ENCODE results near the gene KCNMA1.

KCNMA1 gene

GRCh38 chr10:76954838-76955237 lies 682.8 kb downstream of the KCNMA1 start:
- no peak for DNase-seq (ENCODE audit: low read depth, low spot score)

GRCh38 chr10:76950354-76950753 lies 687.3 kb downstream of the KCNMA1 start:
- no peak for DNase-seq (ENCODE audit: low read depth, low spot score)

- DNase-seq (ENCODE audit: low read depth, low spot score) = no peak
Observed at GRCh38 chr10:76946270-76946669, 691.3 kb downstream of the KCNMA1 start.

DNA sequence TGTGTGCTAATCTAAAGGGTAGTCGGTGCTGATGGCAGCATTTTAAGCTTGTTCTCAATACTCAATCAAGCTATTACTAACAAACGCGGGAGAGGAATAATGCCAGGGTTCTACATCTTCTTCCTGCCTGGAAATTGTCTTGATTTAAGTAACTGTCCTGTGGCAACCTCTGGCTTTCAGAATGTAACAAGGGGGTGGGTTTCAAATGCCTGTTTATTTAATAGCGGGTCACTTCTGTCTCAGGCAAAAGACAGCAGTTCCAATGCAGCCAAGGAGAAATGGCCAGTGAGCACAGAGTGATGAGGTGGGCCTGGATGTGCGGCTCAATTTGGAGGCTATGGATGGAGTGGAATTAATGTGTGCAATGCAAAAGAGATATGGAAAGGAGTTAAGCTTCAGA lies 692.4 kb downstream of the KCNMA1 start:
- no peak for DNase-seq (ENCODE audit: low read depth, low spot score)

DNA sequence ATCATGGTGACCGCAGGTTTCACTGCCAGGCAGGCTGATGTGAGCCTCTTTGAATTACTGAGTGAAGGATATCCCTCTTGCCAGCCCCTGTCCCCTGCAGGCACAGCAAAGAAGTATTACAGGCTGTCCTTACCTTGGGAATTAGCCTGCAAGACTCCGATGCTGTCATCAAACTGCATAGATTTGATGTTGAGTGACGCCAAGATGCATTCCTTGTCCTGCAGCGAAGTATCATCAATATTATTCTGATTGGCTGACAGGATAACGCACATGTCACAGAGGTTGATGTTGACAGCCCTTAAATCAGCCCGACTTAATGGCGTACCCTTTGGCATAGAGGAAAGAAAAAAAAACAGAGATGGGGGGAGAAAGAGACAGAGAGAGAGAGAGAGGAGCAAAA lies 693.0 kb downstream of the KCNMA1 start:
- DNase-seq (ENCODE audit: low read depth, low spot score) = no peak

DNA sequence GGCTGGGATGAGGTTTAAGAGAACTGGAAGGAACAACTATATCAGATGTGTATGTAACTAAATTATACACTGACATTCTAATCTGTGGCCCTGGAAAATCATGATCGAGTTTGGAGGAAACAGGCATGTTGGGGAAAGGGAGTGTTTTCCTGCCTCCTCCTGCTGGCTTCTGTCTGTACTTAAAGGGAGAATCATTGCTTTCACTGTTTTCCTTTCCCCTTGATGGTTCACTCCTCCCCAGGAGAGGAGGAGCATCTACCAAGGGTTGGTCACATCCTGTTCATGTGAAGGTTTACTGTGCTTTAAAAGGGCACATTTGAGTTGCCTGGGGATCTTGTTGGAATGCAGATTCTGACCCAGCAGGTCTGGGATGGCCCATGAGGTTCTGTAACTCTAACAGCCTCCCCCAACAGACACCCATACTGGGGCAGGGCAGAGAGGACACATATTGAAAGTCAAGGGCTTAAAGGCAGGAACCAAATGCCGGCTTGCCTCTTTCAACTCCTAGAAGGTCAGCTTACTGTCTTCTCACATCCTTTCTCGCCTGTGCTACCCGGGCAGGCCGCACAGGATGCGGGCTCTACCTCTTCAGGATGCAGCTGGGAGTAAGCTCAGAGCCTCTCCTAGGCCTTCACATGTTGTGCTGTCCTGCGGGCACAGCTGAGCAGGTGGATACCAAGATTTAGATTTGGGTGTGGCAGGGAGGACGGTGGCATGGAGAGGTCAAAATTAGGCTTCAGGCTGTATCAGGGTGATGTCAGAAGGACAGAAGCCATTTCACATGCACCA lies 694.8 kb downstream of the KCNMA1 start:
- no peak for DNase-seq (ENCODE audit: low read depth, low spot score)

DNA sequence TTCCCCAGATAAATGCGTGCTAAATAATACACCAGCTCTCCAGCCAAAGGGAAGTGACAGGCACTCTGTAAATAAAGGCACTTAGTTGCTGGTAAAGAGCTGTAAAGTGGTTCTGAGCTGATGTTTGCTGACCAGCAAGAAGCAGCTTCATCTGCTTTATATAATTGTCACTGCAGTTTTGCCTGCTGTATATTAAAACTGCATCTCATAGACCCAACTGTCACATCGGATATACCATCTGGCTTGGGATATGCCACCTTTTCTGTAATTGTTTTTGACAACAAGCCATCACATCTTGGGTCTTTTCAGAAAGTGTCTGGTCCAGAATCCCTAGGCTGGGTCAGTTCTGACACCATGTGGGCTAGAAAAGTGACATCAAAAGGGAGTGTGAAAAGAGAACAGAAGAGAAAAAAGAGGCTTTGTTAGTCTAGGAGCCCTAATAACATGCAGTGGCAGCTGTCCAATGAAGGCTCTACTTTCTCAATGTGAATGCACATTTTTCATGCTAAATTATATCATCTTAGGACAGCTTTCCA lies 697.6 kb downstream of the KCNMA1 start:
- no peak for DNase-seq (ENCODE audit: low read depth, low spot score)

GRCh38 chr10:76937181-76937600 lies 700.4 kb downstream of the KCNMA1 start:
- no peak for DNase-seq (ENCODE audit: low read depth, low spot score)

GRCh38 chr10:76935941-76936613 lies 701.5 kb downstream of the KCNMA1 start:
- no peak for DNase-seq (ENCODE audit: low read depth, low spot score)

- no peak for DNase-seq (ENCODE audit: low read depth, low spot score)
Observed at GRCh38 chr10:76928565-76928964, 709.0 kb downstream of the KCNMA1 start.

- DNase-seq (ENCODE audit: low read depth, low spot score) = no peak
Observed at GRCh38 chr10:76925636-76926405, 711.8 kb downstream of the KCNMA1 start.

DNA sequence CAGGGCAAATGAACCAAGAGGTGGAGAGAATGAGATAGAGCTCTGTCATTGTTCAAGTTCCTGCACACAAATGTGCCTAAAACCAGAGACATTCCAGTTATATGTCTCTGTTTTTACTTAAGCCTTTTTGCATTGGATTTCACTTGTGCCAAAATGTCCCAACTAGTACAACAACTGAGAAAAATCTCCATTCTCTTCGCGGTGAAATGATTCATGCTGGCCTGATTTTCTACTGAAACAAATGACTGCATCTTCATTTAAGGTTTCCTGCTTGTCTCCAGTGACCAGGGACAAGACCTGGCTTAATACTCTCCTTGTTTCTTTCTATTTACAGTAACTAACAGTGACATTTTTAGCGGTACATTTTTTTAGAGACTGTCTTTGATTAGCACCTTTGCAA lies 714.9 kb downstream of the KCNMA1 start:
- DNase-seq (ENCODE audit: low read depth, low spot score) = no peak

GRCh38 chr10:76921383-76922010 lies 716.1 kb downstream of the KCNMA1 start:
- no peak for DNase-seq (ENCODE audit: low read depth, low spot score)

DNA sequence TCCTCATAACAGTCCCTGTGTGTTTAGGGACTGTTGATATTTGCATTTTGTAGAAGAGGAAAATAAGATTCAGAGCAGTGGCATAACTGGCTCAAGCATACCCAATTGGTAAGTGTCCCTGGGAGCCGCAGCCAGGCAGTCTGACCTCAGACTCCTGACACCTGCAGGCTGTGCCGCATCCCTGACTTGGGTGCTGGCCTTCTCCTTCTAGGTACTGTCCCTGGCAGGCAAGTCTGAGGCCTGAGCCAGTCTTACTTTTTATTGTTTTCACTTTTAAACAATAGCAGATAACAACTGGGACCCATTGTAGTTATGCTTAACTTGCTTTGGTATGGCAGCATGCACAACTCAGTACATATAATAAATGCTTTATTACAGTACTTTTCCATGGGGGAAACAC lies 717.0 kb downstream of the KCNMA1 start:
- no peak for DNase-seq (ENCODE audit: low read depth, low spot score)

DNA sequence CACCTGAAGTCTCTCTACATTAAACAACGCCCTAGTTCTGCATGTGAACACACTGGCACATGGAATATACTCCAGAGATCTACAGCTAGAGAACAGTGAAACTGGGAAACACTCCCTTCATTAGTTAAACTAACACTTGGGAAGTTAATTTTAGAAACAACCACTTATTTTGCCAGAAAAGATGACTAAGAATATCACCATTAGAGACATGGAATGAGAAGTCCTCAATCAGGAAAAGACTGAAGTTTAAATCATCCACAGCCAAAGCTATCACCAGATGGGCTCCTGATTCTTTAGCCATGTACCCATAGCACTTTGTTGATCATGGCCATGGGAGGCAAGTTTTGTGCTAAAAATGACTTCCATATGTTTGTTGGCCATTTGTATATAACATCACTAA lies 719.5 kb downstream of the KCNMA1 start:
- DNase-seq (ENCODE audit: low read depth, low spot score) = no peak

GRCh38 chr10:76917071-76917470 lies 720.5 kb downstream of the KCNMA1 start:
- no peak for DNase-seq (ENCODE audit: low read depth, low spot score)

- DNase-seq (ENCODE audit: low read depth, low spot score) = no peak
Observed at GRCh38 chr10:76916536-76916935, 721.1 kb downstream of the KCNMA1 start.

DNA sequence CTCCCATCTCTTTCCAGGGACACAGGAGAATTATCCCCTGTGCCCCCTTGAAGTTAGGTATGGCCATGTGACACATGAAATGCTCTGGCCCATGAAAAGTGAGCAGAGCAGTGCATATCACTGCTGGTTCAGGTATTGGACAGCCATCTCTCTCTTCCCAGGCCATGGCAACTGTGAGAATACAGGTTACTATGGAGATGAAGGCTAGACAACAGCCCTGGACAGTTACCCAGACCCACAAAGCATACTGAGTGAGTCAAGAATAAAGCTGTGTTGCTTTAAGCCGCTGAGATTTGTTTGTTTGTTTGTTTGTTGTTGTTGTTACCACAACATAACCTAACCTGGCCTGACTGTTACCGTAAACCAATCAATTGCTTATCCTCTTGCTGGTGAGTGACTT lies 722.3 kb downstream of the KCNMA1 start:
- no peak for DNase-seq (ENCODE audit: low read depth, low spot score)

- no peak for DNase-seq (ENCODE audit: low read depth, low spot score)
Observed at GRCh38 chr10:76911184-76911583, 726.4 kb downstream of the KCNMA1 start.

DNA sequence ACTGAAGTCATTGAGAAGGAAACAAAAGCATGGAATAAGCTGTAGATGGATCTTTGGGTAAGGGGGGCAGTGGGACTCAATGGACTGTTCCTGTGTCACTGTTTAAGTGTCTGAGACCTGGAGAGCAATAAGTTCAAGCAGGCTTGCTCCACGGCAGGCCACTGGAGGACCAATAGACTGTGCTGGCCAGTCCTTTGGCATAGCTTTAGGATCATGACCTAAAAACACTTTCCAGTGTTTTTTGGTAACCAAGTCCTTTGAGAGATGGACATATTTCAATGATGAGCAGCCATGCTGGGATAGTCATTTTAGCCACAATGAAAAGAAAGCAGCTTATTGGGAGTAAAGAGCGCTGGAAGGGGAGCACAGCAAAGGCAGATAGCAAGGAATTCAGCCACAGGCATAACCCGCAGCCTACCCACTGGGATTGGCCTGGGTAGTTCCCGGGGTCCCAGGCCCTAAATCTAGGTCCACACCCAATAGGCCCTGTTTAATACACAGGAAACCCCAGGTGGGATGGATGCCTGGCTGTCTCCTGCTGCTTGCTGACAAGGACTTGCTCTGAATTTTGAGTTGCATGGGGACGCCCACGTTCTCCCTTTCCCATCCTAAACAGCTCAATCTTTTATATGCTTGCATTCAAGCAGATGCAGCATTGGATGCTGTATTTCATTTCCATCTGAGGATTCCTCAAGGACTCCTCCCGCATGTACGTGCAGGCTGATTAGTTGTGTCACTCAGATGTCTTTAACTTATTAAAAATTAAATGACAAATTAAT lies 727.2 kb downstream of the KCNMA1 start:
- DNase-seq (ENCODE audit: low read depth, low spot score) = no peak

DNA sequence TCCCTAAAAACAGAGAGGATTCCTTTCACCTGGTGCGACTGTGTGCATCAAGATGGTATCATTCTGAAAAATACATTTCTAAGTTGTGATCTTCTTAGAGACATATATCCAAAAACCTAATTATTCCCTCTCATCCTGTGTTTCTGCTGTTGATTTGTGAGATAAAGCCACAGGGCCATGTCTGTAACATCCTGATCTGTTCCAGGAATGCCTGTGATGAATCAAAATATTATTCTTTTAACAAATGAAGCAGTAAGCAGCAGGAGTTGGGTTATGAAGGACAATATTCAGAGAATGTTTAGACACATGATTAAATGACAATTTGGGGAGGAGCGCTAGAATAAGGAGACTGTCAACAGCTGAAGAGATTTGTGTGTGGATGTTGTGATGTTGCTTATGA lies 731.4 kb downstream of the KCNMA1 start:
- peak; percentile 4 for DNase-seq (ENCODE audit: low read depth, low spot score)
